HG02885 (cell line): ENCODE results near the gene SCAPER.

Experiments
- ATAC-seq: cut with Tn5 transposase; IDR thresholded peaks from one replicate; pipeline ENCODE4 v1.9.1; 2021; ENCODE audit warnings: mild to moderate bottlenecking; ENCODE audit not compliant: unreplicated experiment, poor library complexity

SCAPER gene

GRCh38 chr15:76905013-76905839 lies at the start of gene SCAPER:
SCAPER (minus strand) TSS chr15:76905340; CDS start chr15:76883817, 21,523 bp downstream.
- peak; percentile 87 for ATAC-seq

- no peak for ATAC-seq
Observed at GRCh38 chr15:76954744-76955143, 49.6 kb upstream of the SCAPER start.

- no peak for ATAC-seq
Observed at GRCh38 chr15:76953913-76954312, 48.8 kb upstream of the SCAPER start.

GRCh38 chr15:76951220-76951619 lies 46.1 kb upstream of the SCAPER start:
- ATAC-seq: no peak

- no peak for ATAC-seq
Observed at GRCh38 chr15:76947454-76947853, 42.3 kb upstream of the SCAPER start.

- ATAC-seq: no peak
Observed at GRCh38 chr15:76945494-76946093, 40.5 kb upstream of the SCAPER start.

GRCh38 chr15:76942331-76942730 lies 37.2 kb upstream of the SCAPER start:
- ATAC-seq: no peak

- ATAC-seq: no peak
Observed at GRCh38 chr15:76941636-76942035, 36.5 kb upstream of the SCAPER start.

- no peak for ATAC-seq
Observed at GRCh38 chr15:76939715-76940114, 34.6 kb upstream of the SCAPER start.

GRCh38 chr15:76938752-76939151 lies 33.6 kb upstream of the SCAPER start:
- no peak for ATAC-seq

- no peak for ATAC-seq
Observed at GRCh38 chr15:76936671-76937070, 31.5 kb upstream of the SCAPER start.

GRCh38 chr15:76935620-76936019 lies 30.5 kb upstream of the SCAPER start:
- ATAC-seq: no peak

GRCh38 chr15:76932135-76932966 lies 27.2 kb upstream of the SCAPER start:
- no peak for ATAC-seq

GRCh38 chr15:76931397-76932134 lies 26.4 kb upstream of the SCAPER start, which contains the start of gene RCN2:
RCN2 (plus strand) TSS chr15:76931749; CDS start chr15:76931842, 93 bp downstream.
- peak; percentile 97 for ATAC-seq

GRCh38 chr15:76930831-76931396 lies 25.8 kb upstream of the SCAPER start:
- no peak for ATAC-seq

GRCh38 chr15:76929011-76929760 lies 24.0 kb upstream of the SCAPER start:
- no peak for ATAC-seq

GRCh38 chr15:76928201-76928600 lies 23.1 kb upstream of the SCAPER start:
- ATAC-seq: no peak

- no peak for ATAC-seq
Observed at GRCh38 chr15:76916369-76916768, 11.2 kb upstream of the SCAPER start.

GRCh38 chr15:76913737-76914136 lies 8.6 kb upstream of the SCAPER start:
- no peak for ATAC-seq
